Kidney (tissue), 14 donors: Measurements from ENCODE around the gene FKBP1B. TPM values are rescaled to one million over a fixed set of nuclear protein-coding genes. Genes with fewer than 3 reads are reported as not detected.
"Not testable (repeated sequence)": the region's sequence is repeated elsewhere in the genome, so short reads cannot be mapped to it uniquely, and the experiment has no call there.

Source experiments
- DNase-seq, 5 donors: peaks; one replicate each; pipeline ENCODE4 v3.0.0-alpha.2; 2013 to 2020
- FAIRE-seq: peaks from 2 replicates; lab custom pipeline; 2012; peaks lifted over from hg19 to GRCh38; lab: Jason Lieb, UNC
- H3K27ac ChIP-seq, 2 donors: one replicate each; pipeline ENCODE4 v1.7.0; 2013; ENCODE audit warnings: low read depth in 2 of 2, low read length in 2 of 2, inconsistent platforms in 1 of 2
- H3K27me3 ChIP-seq: one replicate; pipeline ENCODE4 v1.7.1; 2013; ENCODE audit warnings: low read length, inconsistent platforms; ENCODE audit not compliant: control insufficient read depth, insufficient read depth
- H3K36me3 ChIP-seq, 3 donors: one replicate each; pipeline versions ENCODE4 v1.7.0 to v1.7.1; 2013; ENCODE audit warnings: low read length in 3 of 3, control low read depth in 1 of 3, inconsistent platforms in 1 of 3; ENCODE audit not compliant: insufficient read depth in 3 of 3, control insufficient read depth in 2 of 3
- H3K4me1 ChIP-seq, 3 donors: one replicate each; pipeline versions ENCODE4 v1.7.0 to v1.7.1; 2013; ENCODE audit warnings: low read length in 3 of 3, inconsistent platforms in 1 of 3, low read depth in 1 of 3; ENCODE audit not compliant: control insufficient read depth in 2 of 3, insufficient read depth in 2 of 3
- H3K4me3 ChIP-seq, 3 donors: one replicate each; pipeline versions ENCODE4 v1.7.0 to v1.8.1; 2013; ENCODE audit warnings: low read length in 3 of 3, control low read depth in 1 of 3, inconsistent platforms in 1 of 3
- H3K9ac ChIP-seq, 3 donors: one replicate each; pipeline versions ENCODE4 v1.7.0 to v1.7.1; 2013; ENCODE audit warnings: low read length in 3 of 3, control low read depth in 1 of 3, inconsistent platforms in 1 of 3
- H3K9me3 ChIP-seq, 3 donors: one replicate each; pipeline versions ENCODE4 v1.7.0 to v1.7.1; 2013; ENCODE audit warnings: low read length in 3 of 3, control low read depth in 1 of 3, inconsistent platforms in 1 of 3; ENCODE audit not compliant: control insufficient read depth in 2 of 3, insufficient read depth in 1 of 3
- intact Hi-C: fragments of 100-400 bp; cut with DNase I; formaldehyde crosslinking; loops from one replicate; pipeline ENCODE4 v1.11.1; 2022
- polyA plus RNA-seq: library from polyadenylated mRNA; stranded (reverse); fragments of 350-450 nt; fragmentation: Illumina TruSeq; extraction: RNeasy Lipid Tissue Mini Kit (QIAGEN cat#74804); gene quantifications from one replicate; pipeline ENCODE4 v1.2.3, GENCODE V29; 2014; ENCODE audit warnings: low read depth, low replicate concordance; ENCODE audit not compliant: insufficient read depth
- total RNA-seq: library from RNA; stranded (reverse); fragmentation: NEBNext Ultra II Directional; extraction: Animal tissue kit (Norgen Biotek cat#: 25700); gene quantifications from one replicate; pipeline ENCODE4 v1.2.1, GENCODE V29; 2021
- TF ChIP-seq, protein P1 (sequence below): IDR thresholded peaks from 3 replicates; pipeline ENCODE4 v1.5.1; 2012; ENCODE audit warnings: mild to moderate bottlenecking, moderate library complexity, borderline replicate concordance; ENCODE audit not compliant: insufficient read depth; ENCODE audit errors: extremely low read depth
- donor health status: control.
- donor health status: control.
- donor health status: control.
- donor health status: control.
- donor health status: control.
- donor health status: DM: yes; HTN: yes; CAD: no.
- donor health status: Normal renal cell carcinoma (clear cell type).

The FKBP1B gene
- total and polyA plus RNA-seq, 2 donors from 2014 or later = 11.8 to 19.8 TPM

GRCh38 chr2:24105816-24106215 lies 56.3 kb downstream of the FKBP1B start:
- Histone ChIP-seq H3K4me3 (no peak overlapping the region), H3K36me3 (no peaks in the 10 kb centered on the region), H3K9ac (no peak overlapping the region), H3K4me1 (no peaks in the 10 kb centered on the region), H3K27ac (no peak overlapping the region), H3K9me3 (no peaks in the 10 kb centered on the region), H3K27me3 (no peaks in the 10 kb centered on the region)
- no peak for DNase-seq
- FAIRE-seq = no peak
- intact Hi-C loops = no loop called here
- TF ChIP-seq, protein P1, sequence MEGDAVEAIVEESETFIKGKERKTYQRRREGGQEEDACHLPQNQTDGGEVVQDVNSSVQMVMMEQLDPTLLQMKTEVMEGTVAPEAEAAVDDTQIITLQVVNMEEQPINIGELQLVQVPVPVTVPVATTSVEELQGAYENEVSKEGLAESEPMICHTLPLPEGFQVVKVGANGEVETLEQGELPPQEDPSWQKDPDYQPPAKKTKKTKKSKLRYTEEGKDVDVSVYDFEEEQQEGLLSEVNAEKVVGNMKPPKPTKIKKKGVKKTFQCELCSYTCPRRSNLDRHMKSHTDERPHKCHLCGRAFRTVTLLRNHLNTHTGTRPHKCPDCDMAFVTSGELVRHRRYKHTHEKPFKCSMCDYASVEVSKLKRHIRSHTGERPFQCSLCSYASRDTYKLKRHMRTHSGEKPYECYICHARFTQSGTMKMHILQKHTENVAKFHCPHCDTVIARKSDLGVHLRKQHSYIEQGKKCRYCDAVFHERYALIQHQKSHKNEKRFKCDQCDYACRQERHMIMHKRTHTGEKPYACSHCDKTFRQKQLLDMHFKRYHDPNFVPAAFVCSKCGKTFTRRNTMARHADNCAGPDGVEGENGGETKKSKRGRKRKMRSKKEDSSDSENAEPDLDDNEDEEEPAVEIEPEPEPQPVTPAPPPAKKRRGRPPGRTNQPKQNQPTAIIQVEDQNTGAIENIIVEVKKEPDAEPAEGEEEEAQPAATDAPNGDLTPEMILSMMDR = no peak

DNA sequence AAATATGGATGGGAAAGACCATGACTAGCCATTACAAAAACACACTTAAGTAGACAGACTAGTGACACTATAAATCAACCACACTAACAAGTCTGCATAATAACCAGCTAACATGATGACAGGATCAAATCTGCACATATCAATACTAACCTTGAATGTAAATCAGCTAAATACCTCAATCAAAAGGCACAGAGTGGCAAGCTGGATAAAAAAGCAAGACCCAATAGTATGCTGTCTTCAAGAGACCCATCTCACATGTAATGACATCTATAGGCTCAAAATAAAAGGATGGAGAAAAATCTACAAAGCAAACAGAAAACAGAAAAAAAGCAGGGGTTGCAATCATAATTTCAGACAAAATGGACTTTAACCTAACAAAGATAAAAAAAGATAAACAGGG lies 57.2 kb downstream of the FKBP1B start:
- Histone ChIP-seq H3K4me1 (no peaks in the 10 kb centered on the region), H3K9ac (no peak overlapping the region), H3K9me3 (no peaks in the 10 kb centered on the region), H3K36me3 (no peaks in the 10 kb centered on the region), H3K27me3 (no peaks in the 10 kb centered on the region), H3K27ac (no peak overlapping the region), H3K4me3 (no peak overlapping the region)
- intact Hi-C loops = no loop called here
- FAIRE-seq (no peak), DNase-seq (no peak)
- TF ChIP-seq, protein P1 = no peak

- TF ChIP-seq, protein P1 = no peak
- intact Hi-C loops = no loop called here
- Histone ChIP-seq H3K9ac (no peak overlapping the region), H3K27ac (no peak overlapping the region), H3K4me1 (no peaks in the 10 kb centered on the region), H3K4me3 (no peak overlapping the region), H3K36me3 (no peaks in the 10 kb centered on the region), H3K27me3 (no peaks in the 10 kb centered on the region), H3K9me3 (no peaks in the 10 kb centered on the region)
- FAIRE-seq (no peak), DNase-seq (no peak)
These were observed 57.8 kb downstream of the FKBP1B start for GRCh38 chr2:24107336-24107735.

- H3K27me3 ChIP-seq, H3K9me3 ChIP-seq, FAIRE-seq, intact Hi-C loops, H3K36me3 ChIP-seq, H3K4me1 ChIP-seq, H3K27ac ChIP-seq, DNase-seq, H3K9ac ChIP-seq, H3K4me3 ChIP-seq: not testable (repeated sequence)
These were observed 59.9 kb downstream of the FKBP1B start for GRCh38 chr2:24109431-24109830.
